Measurements from ENCODE around the gene REXO1.

Gene REXO1

GRCh38 chr19:1790054-1790792, 58.1 kb downstream of the REXO1 start:
- DNase-seq, result no peak

- no peak for DNase-seq
These were observed 58.8 kb downstream of the REXO1 start for GRCh38 chr19:1789261-1790041.

- no peak for DNase-seq
These were observed 61.2 kb downstream of the REXO1 start for GRCh38 chr19:1787116-1787515.

GRCh38 chr19:1786668-1787067, 61.6 kb downstream of the REXO1 start:
- DNase-seq, result no peak

- no peak for DNase-seq
These were observed 63.0 kb downstream of the REXO1 start for GRCh38 chr19:1785310-1785709.

- no peak for DNase-seq
These were observed 64.4 kb downstream of the REXO1 start for GRCh38 chr19:1783874-1784273.

GRCh38 chr19:1783354-1783753, 64.9 kb downstream of the REXO1 start:
- no peak for DNase-seq

GRCh38 chr19:1782521-1782920, 65.8 kb downstream of the REXO1 start:
- no peak for DNase-seq

- no peak for DNase-seq
These were observed 67.9 kb downstream of the REXO1 start for GRCh38 chr19:1780272-1780958.

- no peak for DNase-seq
These were observed 68.7 kb downstream of the REXO1 start for GRCh38 chr19:1779574-1779973.

GRCh38 chr19:1777149-1777548, 71.1 kb downstream of the REXO1 start:
- DNase-seq, result no peak

- DNase-seq, result no peak
These were observed 71.6 kb downstream of the REXO1 start for GRCh38 chr19:1776606-1777147.

- no peak for DNase-seq
These were observed 72.2 kb downstream of the REXO1 start for GRCh38 chr19:1775951-1776605.

- DNase-seq, result no peak
These were observed 73.1 kb downstream of the REXO1 start for GRCh38 chr19:1774989-1775772.

- DNase-seq, result no peak
These were observed 75.1 kb downstream of the REXO1 start for GRCh38 chr19:1773184-1773583.

GRCh38 chr19:1770866-1771576, 77.3 kb downstream of the REXO1 start:
- DNase-seq, result no peak

GRCh38 chr19:1769645-1769985, 78.7 kb downstream of the REXO1 start:
- no peak for DNase-seq

GRCh38 chr19:1768918-1769644, 79.2 kb downstream of the REXO1 start:
- no peak for DNase-seq

- DNase-seq, result peak in 1 of 2 experiments; percentile 28
These were observed 80.0 kb downstream of the REXO1 start for GRCh38 chr19:1768248-1768647.

GRCh38 chr19:1767464-1767933, 80.8 kb downstream of the REXO1 start:
- DNase-seq, result no peak
